ENCODE measurements around the gene KDM4C. TPM values are rescaled to one million over a fixed set of nuclear protein-coding genes. Genes with fewer than 3 reads are reported as not detected.
A peak's percentile ranks its signal among the peaks of the same experiment; 100 is the strongest.

The KDM4C gene
- total RNA-seq, 1 donor from 2014 or later, result 16.5 TPM

- TF ChIP-seq CTCF (conservative IDR thresholded peaks at IDR 0.05; ENCODE audit: low read depth, low read length), result no peak
- DNase-seq (ENCODE audit: low read depth), result no peak
Observed at GRCh38 chr9:6901180-6901579, 143.4 kb downstream of the KDM4C start.

GRCh38 chr9:6902423-6902822, 144.7 kb downstream of the KDM4C start:
- no peak overlapping the region for H3K4me3 ChIP-seq (ENCODE audit: low read depth, low read length)
- no peak for DNase-seq (ENCODE audit: low read depth)
- no peak for TF ChIP-seq CTCF (conservative IDR thresholded peaks at IDR 0.05; ENCODE audit: low read depth, low read length)

More at GRCh38 chr9:6901180-6901579, 143.4 kb downstream of the KDM4C start:
- H3K4me3 ChIP-seq (ENCODE audit: low read depth, low read length), result no peak overlapping the region

GRCh38 chr9:6904371-6904770, 146.6 kb downstream of the KDM4C start:
- no peak overlapping the region for H3K4me3 ChIP-seq (ENCODE audit: low read depth, low read length)
- DNase-seq (ENCODE audit: low read depth), result no peak
- no peak for TF ChIP-seq CTCF (conservative IDR thresholded peaks at IDR 0.05; ENCODE audit: low read depth, low read length)

- no peak for TF ChIP-seq CTCF (conservative IDR thresholded peaks at IDR 0.05; ENCODE audit: low read depth, low read length)
- H3K4me3 ChIP-seq (ENCODE audit: low read depth, low read length), result no peak overlapping the region
- no peak for DNase-seq (ENCODE audit: low read depth)
Observed at GRCh38 chr9:6905850-6906375, 148.1 kb downstream of the KDM4C start.

- H3K4me3 ChIP-seq (ENCODE audit: low read depth, low read length), result no peak overlapping the region
- no peak for DNase-seq (ENCODE audit: low read depth)
- peak; percentile 78 for TF ChIP-seq CTCF (conservative IDR thresholded peaks at IDR 0.05; ENCODE audit: low read depth, low read length)
Observed at GRCh38 chr9:6907772-6908381, 150.1 kb downstream of the KDM4C start.

- H3K4me3 ChIP-seq (ENCODE audit: low read depth, low read length), result no peak overlapping the region
- DNase-seq (ENCODE audit: low read depth), result peak; percentile 42
- TF ChIP-seq CTCF (conservative IDR thresholded peaks at IDR 0.05; ENCODE audit: low read depth, low read length), result no peak
Observed at GRCh38 chr9:6909181-6909580, 151.4 kb downstream of the KDM4C start.

- no peak overlapping the region for H3K4me3 ChIP-seq (ENCODE audit: low read depth, low read length)
- TF ChIP-seq CTCF (conservative IDR thresholded peaks at IDR 0.05; ENCODE audit: low read depth, low read length), result peak; percentile 59
- DNase-seq (ENCODE audit: low read depth), result no peak
Observed at GRCh38 chr9:6910032-6910431, 152.3 kb downstream of the KDM4C start.
